ENCODE measurements around the gene DENND6B.

DNA sequence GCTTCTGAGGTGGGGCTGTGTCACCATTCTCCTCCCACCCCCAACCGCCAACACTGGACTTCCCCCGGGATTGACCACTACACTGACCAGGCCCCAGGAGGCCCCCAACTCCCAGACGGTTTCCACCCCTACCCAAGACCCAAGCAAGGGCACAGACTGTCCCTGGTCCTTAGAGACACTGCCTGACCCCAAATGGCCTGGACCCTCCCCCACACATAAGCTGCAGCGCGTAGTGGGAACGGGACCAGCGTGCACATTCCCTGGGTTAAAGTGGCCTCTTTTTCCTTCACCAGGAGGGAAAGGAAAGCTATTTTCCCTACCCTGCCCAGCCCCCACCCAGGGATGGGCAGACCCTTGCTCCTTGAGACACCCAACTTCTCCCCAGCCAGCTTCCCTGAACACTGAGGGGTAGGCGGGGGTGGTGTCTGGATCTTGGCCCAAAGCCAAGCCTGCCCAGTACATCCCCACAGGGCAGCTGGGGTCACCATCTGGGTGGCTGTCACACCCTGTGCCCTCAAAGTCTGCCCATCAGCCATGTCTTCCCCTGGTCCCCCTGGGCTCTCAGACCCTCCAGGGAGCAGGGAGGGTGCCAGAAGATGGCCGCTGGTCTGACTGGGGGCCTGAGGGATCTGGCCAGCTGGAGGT lies 63.7 kb downstream of the DENND6B start:
- TF ChIP-seq, protein P1, sequence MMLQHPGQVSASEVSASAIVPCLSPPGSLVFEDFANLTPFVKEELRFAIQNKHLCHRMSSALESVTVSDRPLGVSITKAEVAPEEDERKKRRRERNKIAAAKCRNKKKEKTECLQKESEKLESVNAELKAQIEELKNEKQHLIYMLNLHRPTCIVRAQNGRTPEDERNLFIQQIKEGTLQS (IDR thresholded peaks at IDR 0.05) = no peak
- TF ChIP-seq HNF4A (conservative IDR thresholded peaks at IDR 0.05) (no peak), SP1 (IDR thresholded peaks at IDR 0.05) (no peak), JUND (IDR thresholded peaks at IDR 0.05) (no peak), RXRA (IDR thresholded peaks at IDR 0.05) (no peak), RAD21 (IDR thresholded peaks at IDR 0.05) (no peak), HNF4G (IDR thresholded peaks at IDR 0.05) (no peak), FOXA1 (IDR thresholded peaks at IDR 0.05) (no peak)
- TF ChIP-seq, protein P2, sequence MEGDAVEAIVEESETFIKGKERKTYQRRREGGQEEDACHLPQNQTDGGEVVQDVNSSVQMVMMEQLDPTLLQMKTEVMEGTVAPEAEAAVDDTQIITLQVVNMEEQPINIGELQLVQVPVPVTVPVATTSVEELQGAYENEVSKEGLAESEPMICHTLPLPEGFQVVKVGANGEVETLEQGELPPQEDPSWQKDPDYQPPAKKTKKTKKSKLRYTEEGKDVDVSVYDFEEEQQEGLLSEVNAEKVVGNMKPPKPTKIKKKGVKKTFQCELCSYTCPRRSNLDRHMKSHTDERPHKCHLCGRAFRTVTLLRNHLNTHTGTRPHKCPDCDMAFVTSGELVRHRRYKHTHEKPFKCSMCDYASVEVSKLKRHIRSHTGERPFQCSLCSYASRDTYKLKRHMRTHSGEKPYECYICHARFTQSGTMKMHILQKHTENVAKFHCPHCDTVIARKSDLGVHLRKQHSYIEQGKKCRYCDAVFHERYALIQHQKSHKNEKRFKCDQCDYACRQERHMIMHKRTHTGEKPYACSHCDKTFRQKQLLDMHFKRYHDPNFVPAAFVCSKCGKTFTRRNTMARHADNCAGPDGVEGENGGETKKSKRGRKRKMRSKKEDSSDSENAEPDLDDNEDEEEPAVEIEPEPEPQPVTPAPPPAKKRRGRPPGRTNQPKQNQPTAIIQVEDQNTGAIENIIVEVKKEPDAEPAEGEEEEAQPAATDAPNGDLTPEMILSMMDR (IDR thresholded peaks at IDR 0.05; ENCODE audit: low read depth, low read length, missing input control) = no peak
- TF ChIP-seq, protein P3, sequence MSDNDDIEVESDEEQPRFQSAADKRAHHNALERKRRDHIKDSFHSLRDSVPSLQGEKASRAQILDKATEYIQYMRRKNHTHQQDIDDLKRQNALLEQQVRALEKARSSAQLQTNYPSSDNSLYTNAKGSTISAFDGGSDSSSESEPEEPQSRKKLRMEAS (IDR thresholded peaks at IDR 0.05) = no peak

Data from liver (tissue), 3 donors.